PC-3 (cell line): ENCODE results near the gene PRAC1. TPM values are rescaled to one million over a fixed set of nuclear protein-coding genes. Genes with fewer than 3 reads are reported as not detected.

ENCODE experiments used
- ATAC-seq: fragments of 200-7000 bp; cut with Tn5 transposase; 2 replicates; pipeline ENCODE4 v1.9.1; 2020; ENCODE audit warnings: mild to moderate bottlenecking, moderate library complexity
- BruUV-seq: library from RNA; stranded (reverse); fragments of 400-500 nt; replicated peaks from 2 replicates; lab custom pipeline; 2021; lab: Mats Ljungman, UMichigan
- CTCF ChIA-PET: fragments of 300-600 bp; sonication (Branson Sonifier 250); formaldehyde crosslinking; loops from one replicate; lab custom pipeline; 2022; ENCODE audit warnings: antibody characterized with exemption; lab: Charles Lee
- POLR2A ChIA-PET: fragments of 300-600 bp; sonication (Branson Sonifier 250); formaldehyde crosslinking; loops from one replicate; lab custom pipeline; 2022; ENCODE audit warnings: antibody characterized with exemption; ENCODE audit not compliant: unreplicated experiment; lab: Charles Lee
- DNase-seq: peaks from one replicate; pipeline ENCODE4 v3.0.0-alpha.2; 2015
- H2AFZ ChIP-seq: fragments of 300-600 bp; sonication (generic); 2 replicates; pipeline ENCODE4 v1.6.0; 2016; ENCODE audit warnings: antibody characterized with exemption, low read length
- H3F3A ChIP-seq: fragments of 300-600 bp; sonication (generic); one replicate; pipeline ENCODE4 v1.6.0; 2017; ENCODE audit warnings: antibody characterized with exemption, low read length, control low read depth, mild to moderate bottlenecking; ENCODE audit not compliant: unreplicated experiment
- H3K27ac ChIP-seq: fragments of 300-600 bp; sonication (generic); 2 replicates; pipeline ENCODE4 v1.5.1; 2016; ENCODE audit warnings: mild to moderate bottlenecking, low read length
- H3K27me3 ChIP-seq: fragments of 300-600 bp; sonication (generic); 2 replicates; pipeline ENCODE4 v1.6.1; 2016; ENCODE audit warnings: low read length, mixed read lengths
- H3K36me3 ChIP-seq: fragments of 300-600 bp; sonication (generic); 2 replicates; pipeline ENCODE4 v1.6.1; 2016; ENCODE audit warnings: low read depth, mixed run types, low read length, mixed read lengths
- H3K4me1 ChIP-seq: fragments of 300-600 bp; sonication (generic); 2 replicates; pipeline ENCODE4 v1.5.1; 2016; ENCODE audit warnings: low read length; ENCODE audit not compliant: insufficient read depth
- H3K4me2 ChIP-seq: fragments of 300-600 bp; sonication (generic); 2 replicates; pipeline ENCODE4 v1.6.0; 2016; ENCODE audit warnings: low read length
- H3K4me3 ChIP-seq: fragments of 300-600 bp; sonication (generic); 2 replicates; pipeline ENCODE4 v1.5.1; 2016; ENCODE audit warnings: mild to moderate bottlenecking, low read length, mixed read lengths
- H3K79me2 ChIP-seq: fragments of 300-600 bp; sonication (generic); 2 replicates; pipeline ENCODE4 v1.6.1; 2017; ENCODE audit warnings: low read length, mixed read lengths
- H3K9ac ChIP-seq: fragments of 300-600 bp; sonication (generic); 2 replicates; pipeline ENCODE4 v1.6.0; 2016; ENCODE audit warnings: mild to moderate bottlenecking, low read length
- H3K9me2 ChIP-seq: fragments of 300-600 bp; sonication (generic); replicated peaks from 2 replicates; pipeline ENCODE4 v1.6.1; 2016; ENCODE audit warnings: mixed run types, low read length, mixed read lengths
- H3K9me3 ChIP-seq: fragments of 300-600 bp; sonication (generic); 2 replicates; pipeline ENCODE4 v1.6.1; 2016; ENCODE audit warnings: low read length, mixed read lengths
- H4K20me1 ChIP-seq: fragments of 300-600 bp; sonication (generic); 2 replicates; pipeline ENCODE4 v1.6.1; 2016; ENCODE audit warnings: low read length, mixed read lengths
- CTCF ChIP-seq: fragments of 300-600 bp; sonication (generic); conservative IDR thresholded peaks from 2 replicates; pipeline ENCODE4 v1.5.1; 2017; ENCODE audit warnings: antibody characterized with exemption, low read depth, mild to moderate bottlenecking, low read length
- EZH2 ChIP-seq: fragments of 300-600 bp; sonication (generic); IDR thresholded peaks from one replicate; pipeline ENCODE4 v1.6.1; 2017; ENCODE audit warnings: antibody characterized with exemption, mild to moderate bottlenecking, low read length; ENCODE audit not compliant: unreplicated experiment
- EZH2phosphoT487 ChIP-seq: fragments of 300-600 bp; sonication (generic); IDR thresholded peaks from 2 replicates; pipeline ENCODE4 v1.6.1; 2018; ENCODE audit warnings: mild to moderate bottlenecking, antibody characterized with exemption, low read length, borderline replicate concordance
- intact Hi-C: fragments of 100-400 bp; cut with micrococcal nuclease; formaldehyde crosslinking; loops from 2 replicates; pipeline ENCODE4 v1.9.0; 2023
- total RNA-seq: library from RNA; depleted of rRNA; stranded (reverse); fragments of >200 nt; gene quantifications from 2 replicates; pipeline ENCODE4 v1.2.3, GENCODE V29; 2014

The PRAC1 gene
- total RNA-seq, 1 experiment from 2014 or later: 44.4 TPM

GRCh38 chr17:48752399-48753288 is 30.3 kb upstream of the PRAC1 start:
- Histone ChIP-seq H3K9ac (no peak overlapping the region), H3F3A (no peaks in the 10 kb centered on the region), H4K20me1 (no peaks in the 10 kb centered on the region), H3K4me1 (peaks cover 57% of the 10 kb centered on the region), H3K36me3 (no peaks in the 10 kb centered on the region), H2AFZ (no peak overlapping the region), H3K4me2 (no peak overlapping the region), H3K27me3 (no peaks in the 10 kb centered on the region), H3K79me2 (peaks cover 26% of the 10 kb centered on the region), H3K9me2 (no peaks in the 10 kb centered on the region), H3K9me3 (no peaks in the 10 kb centered on the region), H3K4me3 (no peak overlapping the region), H3K27ac (peak overlapping the region; percentile 82; the same call in 1 of the 2 replicates)
- BruUV-seq: no TSS peak
- ATAC-seq (no peak), DNase-seq (no peak)
- intact Hi-C loops: no loop called here
- ChIA-PET POLR2A (no interaction called here), CTCF (interaction anchor here (0.6 kb wide), 1 partner anchor 38 kb away, joined by 3 read pairs; no protein-coding TSS in a partner anchor)
- TF ChIP-seq EZH2phosphoT487 (no peak), CTCF (no peak), EZH2 (no peak)

- Histone ChIP-seq H4K20me1 (no peaks in the 10 kb centered on the region), H3K9ac (no peak overlapping the region), H3K27ac (no peak overlapping the region), H3K27me3 (no peaks in the 10 kb centered on the region), H3K79me2 (peaks cover 33% of the 10 kb centered on the region), H3K9me2 (no peaks in the 10 kb centered on the region), H3K4me3 (no peak overlapping the region), H3K4me2 (no peak overlapping the region), H3K36me3 (no peaks in the 10 kb centered on the region), H3K4me1 (peaks cover 53% of the 10 kb centered on the region), H2AFZ (peak overlapping the region; percentile 46; the same call in 1 of the 2 replicates), H3F3A (no peaks in the 10 kb centered on the region), H3K9me3 (no peaks in the 10 kb centered on the region)
- no TSS peak for BruUV-seq
- ATAC-seq (no peak), DNase-seq (no peak)
- ChIA-PET CTCF (interaction anchor here (0.6 to 1.5 kb wide), 4 partner anchors 23 to 76 kb away, joined by 3 to 13 read pairs (median 3); partner anchors contain the start of gene HOXB13), POLR2A (interaction anchor here (0.6 kb wide), 1 partner anchor 32 kb away, joined by 3 read pairs; no protein-coding TSS in a partner anchor)
- intact Hi-C loops: no loop called here
- TF ChIP-seq EZH2: no peak
- TF ChIP-seq EZH2phosphoT487: no peak
- no peak for TF ChIP-seq CTCF
Observed at GRCh38 chr17:48751733-48752398, 29.5 kb upstream of the PRAC1 start.
